GM21381 (cell line): ENCODE results near the gene EMC6.

Experiments
- ATAC-seq: cut with Tn5 transposase; IDR thresholded peaks from one replicate; pipeline ENCODE4 v1.9.1; 2021; ENCODE audit warnings: mild to moderate bottlenecking, moderate library complexity; ENCODE audit not compliant: unreplicated experiment

Gene EMC6

GRCh38 chr17:3655766-3656165, 12.8 kb upstream of the EMC6 start:
- no peak for ATAC-seq

GRCh38 chr17:3656353-3656752, 12.3 kb upstream of the EMC6 start:
- ATAC-seq: no peak

GRCh38 chr17:3656755-3657587, 11.6 kb upstream of the EMC6 start:
- ATAC-seq: no peak

GRCh38 chr17:3657588-3657869, 11.1 kb upstream of the EMC6 start:
- ATAC-seq: no peak

GRCh38 chr17:3657874-3658783, 10.5 kb upstream of the EMC6 start:
- no peak for ATAC-seq

GRCh38 chr17:3658784-3659449, 9.7 kb upstream of the EMC6 start:
- no peak for ATAC-seq

GRCh38 chr17:3659541-3660111, 9.0 kb upstream of the EMC6 start:
- no peak for ATAC-seq

- no peak for ATAC-seq
Observed at GRCh38 chr17:3660311-3660891, 8.2 kb upstream of the EMC6 start.

- no peak for ATAC-seq
Observed at GRCh38 chr17:3663102-3664011, 5.3 kb upstream of the EMC6 start.

GRCh38 chr17:3665834-3666233, 2.8 kb upstream of the EMC6 start:
- no peak for ATAC-seq

GRCh38 chr17:3666516-3666915, 2.1 kb upstream of the EMC6 start:
- no peak for ATAC-seq

GRCh38 chr17:3667366-3668278, 990 bp upstream of the EMC6 start:
- peak; percentile 11 for ATAC-seq

GRCh38 chr17:3669085-3669347, 404 bp downstream of the EMC6 start:
- ATAC-seq: no peak

- ATAC-seq: no peak
Observed at GRCh38 chr17:3669548-3669947, 936 bp downstream of the EMC6 start.

GRCh38 chr17:3672571-3672970, 4.0 kb downstream of the EMC6 start:
- no peak for ATAC-seq

GRCh38 chr17:3675886-3676285, 7.3 kb downstream of the EMC6 start:
- no peak for ATAC-seq

GRCh38 chr17:3678095-3678820, 9.6 kb downstream of the EMC6 start:
- no peak for ATAC-seq

GRCh38 chr17:3678821-3679530, 10.4 kb downstream of the EMC6 start:
- no peak for ATAC-seq
